B cell (primary cell): Measurements from ENCODE around the gene SELENOF. TPM values are rescaled to one million over a fixed set of nuclear protein-coding genes. Genes with fewer than 3 reads are reported as not detected.

Experiments
- ATAC-seq: fragments of 200-7000 bp; cut with Tn5 transposase; one replicate; pipeline ENCODE4 v1.10.0; 2021; ENCODE audit warnings: low read depth, mild to moderate bottlenecking, moderate number of reproducible peaks, moderate library complexity
- CTCF ChIA-PET: fragments of 350-600 bp; sonication (Branson Sonifier 250); formaldehyde crosslinking; loops from one replicate; lab custom pipeline; 2021; ENCODE audit warnings: antibody characterized with exemption, inconsistent platforms; lab: Charles Lee
- POLR2A ChIA-PET: fragments of 350-600 bp; sonication (Branson Sonifier 250); formaldehyde crosslinking; loops from one replicate; lab custom pipeline; 2021; ENCODE audit warnings: antibody characterized with exemption; lab: Charles Lee
- DNase-seq: peaks from one replicate; pipeline ENCODE4 v3.0.0; 2013
- H2AFZ ChIP-seq: 2 replicates; pipeline ENCODE4 v1.6.1; 2012; ENCODE audit warnings: mild to moderate bottlenecking, low read depth, low read length; ENCODE audit not compliant: insufficient read depth, poor library complexity, severe bottlenecking
- H3K27ac ChIP-seq, 2 donors: 1 replicate in 1 of 2; 2 replicates in 1 of 2; pipeline ENCODE4 v1.5.1; 2012 to 2013; ENCODE audit warnings: low read length in 2 of 2, mild to moderate bottlenecking in 2 of 2, moderate library complexity in 1 of 2
- H3K27me3 ChIP-seq, 4 experiments: fragments of 200-600 bp in 1 of 4; sonication (generic) in 1 of 4; replicated peaks in 1 of 4; 1 replicate in 2 of 4; 2 replicates in 2 of 4; pipeline versions ENCODE4 v1.6.1 to v1.7.0; 2013 to 2016; ENCODE audit warnings: low read length in 3 of 4, mild to moderate bottlenecking in 2 of 4, mixed read lengths in 1 of 4, moderate library complexity in 1 of 4; ENCODE audit not compliant: insufficient read depth in 4 of 4, control insufficient read depth in 3 of 4; ENCODE audit errors: control extremely low read depth in 1 of 4
- H3K36me3 ChIP-seq, 2 experiments: replicated peaks in 1 of 2; 1 replicate in 1 of 2; 2 replicates in 1 of 2; pipeline versions ENCODE4 v1.6.1 to v1.7.1; 2013; ENCODE audit warnings: low read length in 1 of 2; ENCODE audit not compliant: insufficient read depth in 2 of 2, control insufficient read depth in 1 of 2; ENCODE audit errors: control extremely low read depth in 1 of 2, extremely low read depth in 1 of 2
- H3K4me1 ChIP-seq, 2 donors: fragments of 200-600 bp in 1 of 2; sonication (generic) in 1 of 2; 1 replicate in 1 of 2; 2 replicates in 1 of 2; pipeline versions ENCODE4 v1.5.1 to v1.6.1; 2013 to 2017; ENCODE audit warnings: low read length in 2 of 2; ENCODE audit not compliant: control insufficient read depth in 2 of 2, insufficient read depth in 2 of 2
- H3K4me2 ChIP-seq: replicated peaks from 2 replicates; pipeline ENCODE3; 2012; ENCODE audit warnings: mild to moderate bottlenecking, low read depth, low read length; ENCODE audit not compliant: poor library complexity, severe bottlenecking
- H3K4me3 ChIP-seq, 5 experiments: fragments of 200-600 bp in 1 of 5; sonication (generic) in 1 of 5; 1 replicate in 3 of 5; 2 replicates in 2 of 5; pipeline versions ENCODE4 v1.5.1 to v1.7.0; 2011 to 2016; ENCODE audit warnings: low read length in 4 of 5, mild to moderate bottlenecking in 4 of 5, low read depth in 2 of 5, control low read depth in 1 of 5, moderate library complexity in 1 of 5; ENCODE audit not compliant: insufficient read depth in 1 of 5; ENCODE audit errors: control extremely low read depth in 1 of 5, extremely low read depth in 1 of 5
- H3K79me2 ChIP-seq: fragments of 200-600 bp; sonication (generic); one replicate; pipeline ENCODE4 v1.6.0; 2016; ENCODE audit warnings: low read length; ENCODE audit not compliant: control insufficient read depth, insufficient read depth
- H3K9ac ChIP-seq: fragments of 200-600 bp; sonication (generic); 2 replicates; pipeline ENCODE4 v1.6.1; 2017; ENCODE audit warnings: mild to moderate bottlenecking, low read length, moderate library complexity
- H3K9me3 ChIP-seq, 3 donors: one replicate each; pipeline versions ENCODE4 v1.6.1 to v1.7.1; 2013; ENCODE audit warnings: low read length in 2 of 3; ENCODE audit not compliant: control insufficient read depth in 2 of 3, insufficient read depth in 1 of 3; ENCODE audit errors: control extremely low read depth in 1 of 3
- H4K20me1 ChIP-seq: 2 replicates; pipeline ENCODE4 v1.6.0; 2012; ENCODE audit warnings: mild to moderate bottlenecking, low read length; ENCODE audit not compliant: insufficient read depth, control insufficient read depth, poor library complexity, severe bottlenecking
- H3K27ac Mint-ChIP-seq: one replicate; pipeline ENCODE4 v1.8.0; 2021; ENCODE audit warnings: mixed read lengths
- H3K27me3 Mint-ChIP-seq: one replicate; pipeline ENCODE4 v1.8.0; 2021; ENCODE audit warnings: mixed read lengths
- H3K4me1 Mint-ChIP-seq: one replicate; pipeline ENCODE4 v1.8.0; 2021; ENCODE audit warnings: mixed read lengths
- H3K4me3 Mint-ChIP-seq: one replicate; pipeline ENCODE4 v1.8.0; 2021; ENCODE audit warnings: mixed read lengths
- H3K9me3 Mint-ChIP-seq: one replicate; pipeline ENCODE4 v1.8.0; 2022; ENCODE audit warnings: mixed read lengths; ENCODE audit not compliant: insufficient read depth
- CTCF ChIP-seq: fragments of 200-600 bp; IDR thresholded peaks from one replicate; pipeline ENCODE4 v1.8.0; 2022; ENCODE audit warnings: antibody characterized with exemption, mild to moderate bottlenecking
- EZH2 ChIP-seq: IDR thresholded peaks from 2 replicates; pipeline ENCODE4 v1.6.1; 2012; ENCODE audit warnings: borderline replicate concordance, low read depth, mild to moderate bottlenecking, moderate library complexity, low read length; ENCODE audit not compliant: insufficient read depth, poor library complexity, severe bottlenecking
- WGBS: methylation state at CpG from one replicate; pipeline ENCODE4 v1.1.5; 2013; ENCODE audit warnings: missing lambda C conversion rate; ENCODE audit not compliant: insufficient coverage; 5-methylcytosine and 5-hydroxymethylcytosine counted together
- intact Hi-C: fragments of 100-400 bp; cut with micrococcal nuclease; formaldehyde crosslinking; loops from one replicate; pipeline ENCODE4 v1.10.0; 2022
- polyA plus RNA-seq: library from polyadenylated mRNA; depleted of rRNA; stranded (reverse); fragments of >200 nt; gene quantifications from 2 replicates; pipeline ENCODE4 v1.2.3, GENCODE V29; 2012
- total RNA-seq, 2 donors: library from RNA; stranded (reverse); fragments of 120-200 nt in 1 of 2; gene quantifications; 1 replicate in 1 of 2; 2 replicates in 1 of 2; pipeline versions ENCODE4 v1.2.3 to v1.2.4, GENCODE V29; 2013 to 2022

Gene SELENOF
- total and polyA plus RNA-seq, 2 donors (not counting 1 experiment from before 2014, with no cell fraction given): 113 to 185 TPM

DNA sequence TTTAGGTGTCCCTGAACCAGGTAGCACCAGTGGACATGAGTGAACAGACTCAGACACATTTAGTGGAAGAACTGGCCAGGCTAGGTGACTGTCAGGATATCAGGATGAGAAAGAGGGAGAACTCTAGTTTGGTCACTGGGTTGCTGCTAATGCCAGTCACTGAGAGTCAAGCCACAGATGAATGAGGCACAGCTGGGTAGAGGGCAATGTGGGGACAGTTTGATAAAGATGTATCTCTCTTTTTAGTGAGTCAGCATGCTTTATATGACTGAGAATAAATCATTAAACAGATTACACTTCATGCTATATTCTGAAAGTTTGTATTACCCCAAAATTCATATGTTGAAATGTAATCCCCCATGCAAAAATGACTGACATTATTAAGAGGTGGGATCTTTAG is 87.1 kb downstream of the SELENOF start:
- no peaks in the 10 kb centered on the region for H3K9me3 Mint-ChIP-seq
- TF ChIP-seq EZH2 (no peak), CTCF (no peak)
- H3K4me2 ChIP-seq: no peak overlapping the region
- no peaks in the 10 kb centered on the region for H3K27me3 ChIP-seq
- POLR2A ChIA-PET: no interaction called here
- no peak overlapping the region for H2AFZ ChIP-seq
- H3K9me3 ChIP-seq: no peaks in the 10 kb centered on the region
- DNase-seq: no peak
- no peaks in the 10 kb centered on the region for H3K36me3 ChIP-seq
- intact Hi-C loops: no loop called here
- H3K9ac ChIP-seq: no peak overlapping the region
- H3K27ac Mint-ChIP-seq: no peak overlapping the region
- no peaks in the 10 kb centered on the region for H3K79me2 ChIP-seq
- no peaks in the 10 kb centered on the region for H4K20me1 ChIP-seq
- CTCF ChIA-PET: interaction anchor here (12.4 kb wide), 1 partner anchor 257 kb away, joined by 273 read pairs; no protein-coding TSS in a partner anchor
- no peaks in the 10 kb centered on the region for H3K4me1 ChIP-seq
- no peak overlapping the region for H3K27ac ChIP-seq
- H3K4me1 Mint-ChIP-seq: peaks cover 2% of the 10 kb centered on the region
- peaks cover 5% of the 10 kb centered on the region for H3K27me3 Mint-ChIP-seq
- no peak overlapping the region for H3K4me3 ChIP-seq
- ATAC-seq: no peak
- no peak overlapping the region for H3K4me3 Mint-ChIP-seq

GRCh38 chr1:86825319-86825718 is 88.6 kb downstream of the SELENOF start:
- ATAC-seq (no peak), DNase-seq (no peak)
- H3K4me2 ChIP-seq: no peak overlapping the region
- H3K4me1 ChIP-seq: no peaks in the 10 kb centered on the region
- H3K9ac ChIP-seq: no peak overlapping the region
- no peak overlapping the region for H2AFZ ChIP-seq
- WGBS: 93% methylated on average over 2 of the region's 2 CpGs
- H3K79me2 ChIP-seq: no peaks in the 10 kb centered on the region
- TF ChIP-seq EZH2 (no peak), CTCF (no peak)
- intact Hi-C loops: no loop called here
- peaks cover 5% of the 10 kb centered on the region for H3K27me3 Mint-ChIP-seq
- no peaks in the 10 kb centered on the region for H4K20me1 ChIP-seq
- no peak overlapping the region for H3K4me3 Mint-ChIP-seq
- CTCF ChIA-PET: interaction anchor here (1.2 to 12.4 kb wide), 3 partner anchors 8 to 258 kb away, joined by 3 to 273 read pairs (median 7); no protein-coding TSS in a partner anchor
- H3K9me3 ChIP-seq: no peaks in the 10 kb centered on the region
- H3K9me3 Mint-ChIP-seq: no peaks in the 10 kb centered on the region
- POLR2A ChIA-PET: no interaction called here
- no peak overlapping the region for H3K27ac ChIP-seq
- peaks cover 2% of the 10 kb centered on the region for H3K4me1 Mint-ChIP-seq
- no peak overlapping the region for H3K27ac Mint-ChIP-seq
- no peaks in the 10 kb centered on the region for H3K27me3 ChIP-seq
- H3K4me3 ChIP-seq: no peak overlapping the region
- no peaks in the 10 kb centered on the region for H3K36me3 ChIP-seq
